Measurements from ENCODE around the gene SEMA4F.

- TF ChIP-seq CTCF (IDR thresholded peaks at IDR 0.05; ENCODE audit: insufficient read depth, low read depth, low read length) (no peak), EZH2 (IDR thresholded peaks at IDR 0.05; ENCODE audit: insufficient read depth, low read length) (no peak)
Measured at GRCh38 chr2:74700643-74701372, 46.8 kb downstream of the SEMA4F start.

Measured in astrocyte (in vitro differentiated cells and primary cell).